ENCODE results near the gene SERPINE2.
"Not testable (repeated sequence)": the region's sequence is repeated elsewhere in the genome, so short reads cannot be mapped to it uniquely, and the experiment has no call there.

SERPINE2 gene

DNA sequence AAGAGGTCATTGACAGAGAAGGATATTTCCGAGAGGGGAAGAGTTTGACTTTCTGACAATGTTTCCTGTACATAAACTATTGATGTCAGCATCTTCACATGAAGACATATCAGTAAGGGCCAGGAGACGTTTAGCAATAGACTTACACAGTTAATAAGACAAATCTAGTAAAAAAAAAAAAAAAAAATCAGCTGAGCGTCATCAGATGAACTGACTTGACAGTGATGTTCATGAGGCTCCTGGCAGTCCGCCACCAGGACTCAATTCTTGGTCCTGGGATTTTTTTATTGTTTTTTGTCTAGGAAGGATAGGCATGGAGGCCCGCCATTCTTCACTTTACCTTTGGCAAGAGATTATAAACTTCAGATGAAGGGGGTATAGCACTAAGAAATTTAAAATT, 67.4 kb downstream of the SERPINE2 start:
- no peak for DNase-seq

DNA sequence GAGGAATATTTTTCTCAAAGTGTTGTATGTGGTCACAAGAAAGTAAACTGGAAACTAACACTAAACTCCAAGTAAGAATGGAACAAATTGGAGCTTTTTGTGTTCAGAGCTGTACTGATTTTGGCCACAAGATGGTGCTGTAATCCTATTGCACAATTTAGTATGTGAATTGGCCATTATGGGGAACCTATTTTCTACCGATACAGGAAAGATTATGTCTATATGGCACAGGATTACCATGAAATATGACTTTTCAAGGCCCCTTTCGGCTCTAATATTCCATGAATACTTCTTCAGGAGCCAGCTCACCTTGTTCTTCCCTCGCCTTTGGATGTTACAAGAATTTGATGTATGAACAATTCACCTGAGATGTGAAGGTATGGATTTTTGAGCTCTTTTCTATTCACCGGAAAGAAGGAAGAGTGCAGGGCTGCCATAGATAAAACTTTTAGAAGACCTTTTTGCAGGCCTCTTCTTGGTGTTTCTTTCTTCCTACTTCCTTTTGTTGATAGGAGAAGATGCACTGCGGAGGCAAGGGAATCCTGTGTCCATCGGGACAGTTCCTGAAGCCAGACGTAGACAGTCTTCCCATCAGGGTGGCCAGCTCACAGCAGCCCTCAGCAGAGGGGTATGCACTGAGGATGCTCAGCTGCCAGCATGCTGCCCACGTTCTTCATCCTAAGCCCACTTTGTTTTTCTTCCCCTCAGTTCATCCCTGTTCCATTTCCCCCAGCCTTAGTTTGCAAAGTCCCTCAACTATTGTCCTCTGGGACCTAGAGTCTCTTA, 68.5 kb downstream of the SERPINE2 start:
- DNase-seq, result peak; percentile 1

DNA sequence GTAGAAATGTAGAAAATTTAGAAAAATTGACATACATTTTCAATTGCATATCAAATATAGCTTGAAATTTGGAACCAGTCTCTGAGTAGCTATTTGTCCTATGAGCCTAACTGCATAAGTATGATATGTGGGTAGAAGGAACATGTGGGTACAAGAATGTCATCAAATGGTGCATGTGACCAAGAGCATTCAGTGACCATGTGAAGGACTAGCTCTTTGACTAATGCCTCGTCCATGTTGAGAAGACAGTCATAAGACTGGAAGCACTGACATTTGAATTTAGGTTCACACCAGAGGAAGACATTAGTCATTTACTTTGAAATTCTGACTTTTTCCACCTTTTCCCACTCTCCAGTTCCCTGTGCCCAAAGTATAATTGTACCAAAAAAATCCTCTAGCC, 69.2 kb downstream of the SERPINE2 start:
- DNase-seq, result no peak

DNA sequence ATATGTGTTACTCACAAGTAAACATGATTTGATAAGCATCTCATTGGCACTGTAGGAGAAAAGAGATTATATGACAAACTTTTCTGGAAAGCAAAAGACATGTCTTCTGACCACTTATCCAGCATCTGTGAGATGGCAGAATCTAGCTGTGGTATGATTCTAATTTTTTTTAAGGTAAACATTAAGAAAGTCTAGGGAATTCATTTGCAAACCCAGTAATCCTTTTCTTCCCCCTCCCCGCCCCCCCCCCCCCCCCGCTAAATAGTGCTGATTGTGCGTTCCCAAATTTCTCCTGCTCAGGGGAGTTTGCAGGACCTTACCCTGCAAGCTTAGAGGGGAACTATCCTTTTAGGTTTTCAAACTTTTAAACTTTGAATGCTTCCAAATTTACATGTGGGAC, 69.8 kb downstream of the SERPINE2 start:
- DNase-seq, result no peak

DNA sequence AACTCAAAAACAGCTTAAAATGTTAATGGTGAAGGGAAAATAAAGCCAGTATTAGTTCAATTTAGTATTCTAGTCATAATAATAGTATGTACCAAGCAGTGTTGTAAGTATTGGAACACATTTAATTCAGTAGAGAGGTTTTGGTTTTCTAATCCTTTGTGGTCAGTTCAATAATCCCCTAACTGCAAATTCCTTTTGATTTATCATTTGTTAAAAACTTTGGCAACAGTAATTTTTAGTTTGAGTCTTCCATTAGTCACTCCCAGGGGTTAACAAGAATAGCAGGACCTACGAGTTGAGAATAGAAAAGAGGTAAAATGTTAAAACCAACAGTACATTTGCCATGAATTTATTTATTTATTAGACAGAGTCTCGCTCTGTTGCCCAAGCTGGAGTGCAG, 71.1 kb downstream of the SERPINE2 start:
- no peak for DNase-seq

DNA sequence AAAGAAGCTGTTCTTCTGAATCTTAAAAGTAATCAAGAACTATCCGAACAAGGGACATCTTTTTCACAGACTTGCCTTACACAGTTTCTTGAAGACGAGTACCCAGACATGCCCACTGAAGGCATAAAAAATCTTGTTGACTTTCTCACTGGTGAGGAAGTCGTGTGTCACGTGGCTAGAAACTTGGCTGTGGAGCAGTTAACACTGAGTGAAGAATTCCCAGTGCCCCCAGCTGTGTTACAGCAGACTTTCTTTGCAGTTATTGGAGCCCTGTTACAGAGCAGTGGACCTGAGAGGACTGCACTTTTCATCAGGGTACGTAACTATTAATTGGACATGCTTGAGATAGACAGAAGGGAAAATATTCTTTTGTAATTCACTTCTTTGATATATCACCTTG, 79.4 kb downstream of the SERPINE2 start:
- no peak for DNase-seq

DNA sequence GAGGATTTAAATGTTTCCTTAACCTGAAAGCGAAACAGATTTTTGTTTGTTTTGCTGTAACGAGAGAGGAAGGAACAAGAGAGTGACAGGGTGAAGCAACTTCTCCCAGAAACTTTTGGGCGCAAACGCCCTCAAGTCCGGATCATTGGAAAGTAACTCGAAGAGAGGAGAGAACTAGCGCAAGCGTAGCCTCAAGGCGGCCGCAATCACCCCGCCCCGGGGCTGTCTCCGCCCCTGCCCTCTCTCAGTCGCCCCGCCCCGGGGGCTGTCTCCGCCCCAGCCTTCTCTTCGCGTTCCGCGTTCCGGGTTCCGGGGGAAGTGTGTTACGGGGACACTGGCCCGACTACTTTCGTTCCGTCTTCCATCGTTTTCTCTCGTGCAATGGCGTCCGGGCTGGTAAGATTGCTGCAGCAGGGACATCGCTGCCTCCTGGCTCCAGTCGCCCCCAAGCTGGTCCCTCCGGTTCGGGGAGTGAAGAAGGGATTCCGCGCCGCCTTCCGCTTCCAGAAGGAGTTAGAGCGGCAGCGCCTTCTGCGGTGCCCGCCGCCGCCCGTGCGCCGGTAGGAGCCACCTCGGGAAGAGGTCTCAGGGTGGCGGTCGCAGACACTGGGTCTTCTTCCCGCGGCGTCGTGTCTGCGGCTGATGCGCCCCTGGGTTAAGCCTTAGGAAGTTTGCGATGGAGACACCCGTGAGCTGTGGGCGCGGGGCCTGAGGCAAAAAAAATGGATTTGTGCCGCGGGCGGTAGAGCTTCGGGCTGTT, 81.8 kb downstream of the SERPINE2 start, which contains the start of gene MRPL44:
Gene MRPL44, plus strand, starts transcription at position 372 of the 760 bp plus-strand sequence. Its CDS starts 10 bp downstream, at position 382.
- peak; percentile 77 for DNase-seq

DNA sequence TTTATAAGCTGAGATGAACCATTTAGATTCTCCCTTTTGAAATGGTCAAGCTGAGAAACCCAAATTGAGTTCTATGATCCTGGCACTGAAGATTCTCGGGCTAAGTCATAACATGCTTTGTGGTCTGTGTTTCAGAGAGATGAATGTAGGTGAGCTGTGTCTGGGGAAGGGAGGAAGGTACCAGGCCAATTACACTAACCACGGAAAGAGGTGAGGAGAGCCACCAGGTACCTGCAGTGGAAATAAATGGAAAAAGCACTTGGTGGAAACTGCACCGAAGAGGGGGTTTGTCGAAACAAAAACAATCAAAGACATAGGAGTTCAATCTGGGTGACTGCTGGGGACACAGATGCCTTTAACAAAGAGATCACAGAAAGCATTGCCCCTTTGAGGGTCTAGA, 82.8 kb downstream of the SERPINE2 start:
- DNase-seq, result no peak

DNA sequence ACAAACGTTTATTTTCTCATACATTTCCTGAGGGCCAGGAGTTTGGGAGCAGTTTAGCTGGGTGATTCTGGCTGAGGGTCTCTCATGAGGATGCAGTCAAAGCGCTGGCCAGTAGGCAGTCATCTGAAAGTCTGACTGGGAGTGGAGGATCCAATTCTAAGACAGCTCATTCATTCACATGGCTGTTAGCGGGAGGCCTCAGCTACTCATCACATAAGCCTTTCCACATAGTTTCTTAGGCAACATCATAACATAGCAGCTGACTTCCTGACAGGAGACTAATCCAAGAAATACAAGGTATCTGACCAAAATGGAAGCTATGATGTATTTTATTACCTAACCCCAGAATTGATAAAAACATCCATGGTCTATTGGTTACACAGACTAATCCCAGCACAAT, 84.7 kb downstream of the SERPINE2 start:
- no peak for DNase-seq

DNA sequence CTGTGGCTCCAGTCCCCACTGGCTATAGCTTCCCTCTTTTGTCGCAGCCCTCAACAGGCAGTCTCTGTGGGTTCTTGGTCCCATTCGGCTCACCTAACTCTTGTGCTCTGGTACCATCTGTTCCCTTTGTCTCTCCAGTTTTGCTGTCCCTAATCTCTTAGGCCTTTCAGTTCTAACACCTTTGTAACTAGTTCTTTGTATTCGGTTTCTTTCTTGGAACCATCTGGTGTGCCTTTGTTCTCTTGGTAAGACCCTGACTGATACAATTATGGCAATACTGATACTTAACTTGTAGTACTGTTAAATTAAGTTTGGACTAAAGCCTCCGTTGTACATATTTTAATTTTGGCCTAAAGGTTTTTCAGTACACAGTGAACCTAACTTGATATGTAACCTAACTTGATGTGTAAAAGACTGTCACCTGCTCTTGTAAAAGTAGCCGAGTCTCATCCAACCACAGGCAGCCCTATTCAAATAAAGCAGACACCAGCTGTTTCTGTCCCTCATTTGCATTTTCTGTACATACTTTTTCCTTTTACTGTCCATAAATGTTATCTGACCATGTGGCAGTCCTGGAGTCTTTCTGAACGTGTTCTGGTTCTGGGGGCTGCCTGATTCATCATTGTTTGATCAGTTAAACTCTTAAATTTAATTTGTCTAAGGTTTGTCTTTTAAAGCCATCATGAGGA, 86.7 kb downstream of the SERPINE2 start:
- no peak for DNase-seq

DNA sequence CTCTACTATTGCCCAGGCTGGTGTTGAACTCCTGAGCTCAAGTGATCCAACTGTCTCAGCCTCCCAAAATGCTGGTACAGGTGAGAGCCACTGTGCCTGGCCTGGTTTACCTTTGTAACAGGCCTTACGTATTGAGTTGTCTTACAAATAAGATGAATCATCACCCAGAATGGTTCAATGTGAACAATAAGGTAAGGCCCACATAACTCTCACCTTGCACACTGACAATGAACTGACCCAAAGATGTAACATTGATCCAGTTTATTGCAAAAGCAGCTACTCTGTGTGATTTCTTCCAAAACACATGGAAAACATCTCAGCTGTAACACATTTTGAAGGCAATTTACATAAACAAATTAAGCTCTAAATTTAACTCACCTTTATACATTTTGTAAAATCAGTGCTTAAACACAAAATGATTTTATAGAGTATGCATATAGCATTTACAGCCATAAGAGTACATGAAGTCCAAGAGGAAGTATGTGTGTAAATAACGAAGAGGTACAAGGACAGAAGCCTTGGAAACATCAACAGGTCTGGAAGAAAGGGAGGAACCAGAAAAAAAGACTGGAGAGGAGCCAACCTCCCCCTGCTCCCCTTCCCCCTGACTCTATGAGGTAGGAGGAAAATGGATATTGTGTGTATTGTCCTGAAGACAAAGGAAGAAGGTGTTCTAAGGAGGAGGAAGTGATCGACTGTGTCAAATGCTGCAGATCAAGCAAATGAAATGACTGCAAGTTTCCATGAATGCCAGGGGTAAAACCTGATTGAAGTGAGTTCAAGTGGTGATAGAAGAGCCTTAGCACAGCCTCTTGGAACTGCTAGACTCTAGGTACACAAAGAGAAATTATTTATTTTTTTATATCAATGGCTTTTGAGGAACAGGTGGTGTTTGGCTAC, 88.4 kb downstream of the SERPINE2 start:
- DNase-seq, result no peak

DNA sequence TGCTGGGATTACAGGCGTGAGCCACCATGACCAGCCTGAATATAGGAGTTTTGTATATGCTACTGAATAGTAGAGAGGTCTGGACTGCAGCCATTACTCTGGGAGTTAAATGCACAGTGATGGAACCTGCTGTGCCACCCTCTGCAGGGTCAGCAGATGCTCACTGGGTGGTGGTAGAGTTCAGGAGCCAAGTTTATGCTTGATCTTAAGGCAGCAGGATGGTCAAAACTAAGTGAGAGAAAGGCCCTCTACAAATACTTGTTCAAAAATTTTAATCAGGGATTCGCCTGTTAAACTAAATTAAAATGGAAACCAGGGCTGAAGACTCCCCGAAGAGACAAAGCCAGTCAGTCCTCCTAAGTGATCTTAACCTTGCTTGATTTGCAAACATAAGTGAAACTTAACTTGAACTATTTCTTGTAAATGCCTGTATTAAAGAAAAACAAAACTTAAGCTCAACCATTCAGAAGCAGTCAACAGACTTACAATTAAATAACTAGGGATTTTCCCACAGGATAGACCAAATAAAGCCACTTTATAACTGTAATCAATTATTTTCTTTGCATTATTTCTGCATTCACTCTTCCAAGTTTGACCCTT, 89.7 kb downstream of the SERPINE2 start:
- DNase-seq, result no peak

DNA sequence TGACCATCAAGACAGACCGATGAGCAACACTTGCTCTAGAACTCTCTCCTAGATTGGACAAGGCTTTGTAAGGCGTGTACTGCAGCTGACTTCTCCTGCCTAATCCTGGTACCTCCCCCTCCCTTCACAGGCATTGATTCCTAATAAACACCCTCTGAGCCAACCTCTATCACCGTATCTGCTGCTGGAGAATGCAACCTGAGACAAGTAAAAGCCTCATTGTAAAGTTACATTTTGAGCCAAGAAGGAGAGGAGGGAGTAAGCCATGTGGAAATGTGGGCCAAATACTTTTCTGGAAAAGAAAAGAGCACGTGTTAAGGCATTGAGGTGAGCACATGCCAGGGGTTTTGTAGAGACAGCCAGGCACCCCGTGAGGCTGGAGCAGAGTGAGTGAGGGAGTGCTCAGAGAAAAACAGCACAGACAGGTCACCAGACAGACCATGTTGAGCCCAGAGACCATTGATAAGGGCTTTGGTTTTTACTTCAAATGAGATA, 91.3 kb downstream of the SERPINE2 start:
- no peak for DNase-seq

DNA sequence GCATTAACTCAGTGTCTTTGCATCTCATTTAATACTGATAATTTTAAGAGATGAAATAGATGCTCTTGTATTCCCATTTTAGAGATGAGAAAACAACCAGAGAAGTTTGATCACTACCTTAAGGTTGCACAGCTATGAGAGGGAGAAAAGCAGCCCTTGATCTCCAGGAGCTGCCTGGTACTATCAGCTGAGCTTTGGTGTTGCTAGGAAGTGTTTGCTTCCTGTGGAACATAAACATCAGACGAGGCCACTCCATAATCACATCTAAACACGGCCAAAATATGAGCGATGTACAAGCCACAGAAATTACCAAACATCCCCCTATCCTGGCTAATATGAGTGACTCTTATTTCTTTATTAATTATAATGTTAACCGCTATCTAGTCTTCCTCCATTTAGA, 93.3 kb downstream of the SERPINE2 start:
- no peak for DNase-seq

DNA sequence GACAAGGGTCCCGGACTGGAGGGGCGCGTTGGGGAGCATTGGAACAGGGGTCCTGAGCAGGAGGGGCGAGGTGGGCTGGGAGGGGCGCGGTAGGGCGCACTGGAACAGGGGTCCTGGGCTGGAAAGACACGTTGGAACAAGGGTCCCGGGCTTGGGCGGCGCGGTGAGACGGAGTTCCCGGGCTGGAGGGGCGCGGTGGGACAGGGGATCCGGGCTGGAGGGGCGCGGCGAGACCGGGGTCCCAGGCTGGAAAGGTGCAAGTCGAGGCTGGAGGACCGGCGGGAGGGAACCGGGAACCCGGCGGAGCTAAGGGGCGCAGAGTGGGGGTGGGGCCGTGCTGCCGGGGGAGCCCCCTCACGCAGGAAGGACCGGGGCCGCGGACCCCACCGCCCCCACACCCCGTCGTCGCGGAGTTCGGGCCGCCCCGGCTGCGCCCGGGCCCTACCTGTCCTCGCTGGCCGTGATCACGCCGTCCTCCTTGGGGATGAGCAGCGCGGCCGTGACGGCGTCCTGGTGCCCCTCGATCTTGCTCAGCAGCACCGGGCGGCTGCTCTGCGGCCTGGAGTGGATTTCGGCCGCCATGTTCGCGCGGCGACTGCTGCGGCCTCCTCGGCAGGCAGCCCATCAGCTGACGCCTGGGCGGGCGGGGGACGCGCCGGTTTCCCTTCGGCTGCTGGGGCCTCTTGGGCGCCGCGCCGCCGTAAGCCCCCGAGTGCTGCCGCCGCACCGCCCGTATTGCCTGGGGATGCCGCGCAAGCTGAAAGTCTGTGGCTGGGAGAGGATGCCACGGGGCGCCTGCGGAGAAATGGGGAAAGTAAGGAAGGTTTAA, 94.2 kb downstream of the SERPINE2 start, which contains the start of gene WDFY1:
Gene WDFY1, minus strand, starts transcription at position 633 of the 829 bp plus-strand sequence. Its CDS starts 51 bp downstream, at position 582.
- DNase-seq, result peak; percentile 63

DNA sequence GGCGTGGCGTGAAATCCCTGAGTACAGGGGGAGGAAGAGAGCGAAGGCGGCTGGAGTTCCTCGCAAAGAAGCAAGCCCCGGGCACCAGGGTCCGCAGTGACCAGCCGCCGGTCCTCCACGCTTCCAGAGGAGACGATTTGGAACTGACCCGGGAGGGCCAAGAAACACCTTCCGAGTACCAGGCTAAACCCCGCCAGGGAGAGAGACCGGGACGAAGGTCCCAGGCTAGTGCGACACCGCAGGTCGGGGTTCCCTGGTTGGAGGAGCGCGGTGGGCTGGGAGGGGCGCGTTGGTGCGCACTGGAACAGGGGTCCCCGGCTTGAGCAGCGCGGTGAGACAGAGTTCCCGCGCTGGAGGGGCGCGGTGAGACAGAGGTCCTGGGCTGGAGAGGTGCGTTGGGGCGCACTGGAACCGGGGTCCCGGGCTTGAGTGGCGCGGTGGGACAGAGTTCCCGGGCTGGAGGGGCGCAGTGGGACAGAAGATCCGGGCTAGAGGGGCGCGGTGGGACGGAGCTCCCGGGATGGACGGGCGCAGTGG, 94.9 kb downstream of the SERPINE2 start:
- DNase-seq, result no peak

DNA sequence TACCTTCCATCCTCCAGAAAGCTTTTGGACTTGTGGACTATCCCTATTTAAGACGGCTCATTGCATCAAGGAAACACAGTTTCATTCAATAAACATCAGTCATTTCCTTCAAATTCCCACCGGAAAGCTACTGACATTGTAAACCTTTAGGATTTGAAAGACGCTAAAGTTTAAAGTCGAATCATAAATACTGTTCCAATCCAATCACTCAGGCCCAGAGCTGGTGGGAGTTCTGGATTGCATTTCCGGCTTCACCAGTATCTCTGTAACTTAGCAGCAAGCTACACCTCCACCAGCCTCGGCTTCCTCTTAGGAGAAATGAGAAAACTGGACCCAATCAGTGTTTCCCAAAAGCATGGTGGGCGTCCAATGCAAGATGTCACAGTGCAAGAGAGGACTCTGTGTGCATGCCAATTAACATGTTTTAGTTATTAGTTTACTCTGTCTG, 95.5 kb downstream of the SERPINE2 start:
- no peak for DNase-seq

DNA sequence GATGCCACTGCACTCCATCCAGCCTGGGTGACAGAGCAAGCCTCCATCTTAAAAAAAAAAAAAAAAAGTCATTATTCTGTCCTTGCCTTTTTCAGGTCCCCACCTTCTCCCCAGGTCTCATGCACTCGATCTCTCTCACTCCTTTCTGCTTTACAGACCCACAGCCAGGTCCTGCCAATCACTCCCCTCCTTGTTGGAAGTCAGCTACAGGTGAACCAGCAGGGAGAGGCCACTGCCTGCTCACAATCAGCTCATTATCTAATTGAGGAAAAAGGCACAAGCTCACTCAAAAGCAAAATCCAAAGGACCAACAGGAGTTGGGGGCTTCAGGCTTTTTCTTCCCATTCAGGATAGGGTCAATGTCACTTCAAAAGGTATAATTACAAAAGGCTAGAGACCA, 96.0 kb downstream of the SERPINE2 start:
- no peak for DNase-seq

DNA sequence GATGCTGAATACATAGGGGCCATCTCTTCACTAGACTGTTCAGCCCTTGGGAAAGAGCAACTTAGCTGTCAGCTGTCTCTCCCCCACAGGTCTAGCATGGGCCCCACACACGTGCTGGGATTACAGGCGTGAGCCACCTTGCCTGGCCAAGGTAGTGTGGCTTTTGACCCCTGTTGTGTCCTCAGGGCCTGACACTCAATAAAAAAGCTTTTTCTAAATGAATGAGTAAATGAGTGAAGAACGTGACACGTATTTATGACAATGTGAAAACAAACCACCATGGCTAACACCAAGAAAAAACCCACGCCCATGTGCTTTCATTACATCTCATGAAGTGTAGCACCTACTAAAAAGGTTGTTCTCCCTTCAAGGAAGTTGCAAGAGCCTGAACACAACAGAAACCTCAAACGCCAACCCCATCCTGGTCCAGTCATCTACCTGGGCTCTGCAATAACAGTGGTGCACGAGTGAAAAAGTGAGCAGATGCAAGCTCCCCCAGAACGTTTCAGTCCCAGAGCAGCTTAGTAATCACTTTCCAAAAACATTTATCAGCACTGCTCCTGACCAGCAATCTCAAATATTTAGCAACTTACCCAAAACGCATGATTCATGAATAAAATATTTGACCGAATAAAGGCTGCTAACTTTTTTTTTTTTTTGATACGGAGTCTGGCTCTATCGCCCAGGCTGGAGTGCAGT, 97.4 kb downstream of the SERPINE2 start:
- DNase-seq, result no peak

DNA sequence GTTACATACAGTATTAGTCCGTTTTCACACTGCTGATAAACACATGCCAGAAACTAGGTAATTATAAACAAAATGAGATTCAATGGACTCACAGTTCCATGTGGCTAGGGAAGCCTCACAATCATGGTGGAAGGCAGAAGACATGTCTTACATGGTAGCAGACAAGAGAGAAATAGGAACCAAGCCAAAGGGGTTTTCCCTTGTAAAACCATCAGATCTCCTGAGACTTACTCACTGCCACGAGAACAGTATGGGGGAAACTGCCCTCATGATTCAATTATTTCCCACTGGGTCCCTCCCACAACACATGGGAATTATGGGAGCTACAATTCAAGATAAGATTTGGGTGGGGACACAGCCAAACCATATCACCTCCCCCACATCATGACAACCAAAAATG, 99.6 kb downstream of the SERPINE2 start:
- DNase-seq, result not testable (repeated sequence)
